HepG2 (cell line): ENCODE measurements around the gene EMID1. TPM values are rescaled to one million over a fixed set of nuclear protein-coding genes. Genes with fewer than 3 reads are reported as not detected.

Source experiments
- ATAC-seq: fragments of 200-7000 bp; cut with Tn5 transposase; 3 replicates; pipeline ENCODE4 v1.9.1; 2020; ENCODE audit warnings: mild to moderate bottlenecking, moderate library complexity
- BruUV-seq: library from RNA; stranded (reverse); fragments of 400-500 nt; replicated peaks from 2 replicates; lab custom pipeline; 2021; lab: Mats Ljungman, UMichigan
- CTCF ChIA-PET: fragments of 300-600 bp; formaldehyde crosslinking; extraction: SDS; loops from one replicate; lab custom pipeline; 2021; ENCODE audit warnings: low total read pairs, inconsistent platforms, low intra/inter-chr PET ratio; lab: Yijun Ruan, JAX
- POLR2A ChIA-PET: fragments of 350-600 bp; sonication (Branson Sonifier 250); formaldehyde crosslinking; loops from one replicate; lab custom pipeline; 2020; ENCODE audit warnings: antibody characterized with exemption, inconsistent platforms; lab: Yijun Ruan, JAX
- DNase-seq: peaks from one replicate; pipeline ENCODE4 v3.0.0-alpha.2; 2015; ENCODE audit warnings: low spot score
- FAIRE-seq: peaks from 3 replicates; lab custom pipeline; 2011; peaks lifted over from hg19 to GRCh38; lab: Jason Lieb, UNC
- H2AFZ ChIP-seq: one replicate; pipeline ENCODE4 v1.6.1; 2011; ENCODE audit warnings: low read length, inconsistent platforms
- H3K27ac ChIP-seq: fragments of 300-600 bp; 3 replicates; pipeline ENCODE4 v1.8.0; 2011; ENCODE audit warnings: mixed run types, mild to moderate bottlenecking, mixed read lengths, low read length, inconsistent platforms; ENCODE audit not compliant: insufficient read depth; ENCODE audit errors: extremely low read length
- H3K27me3 ChIP-seq, 2 experiments: fragments of 200-600 bp in 1 of 2; 2 replicates in 1 of 2; 3 replicates in 1 of 2; pipeline versions ENCODE4 v1.6.0 to v1.8.0; 2011; ENCODE audit warnings: low read length in 2 of 2, mild to moderate bottlenecking in 2 of 2, moderate library complexity in 2 of 2, inconsistent platforms in 1 of 2; ENCODE audit not compliant: insufficient read depth in 2 of 2, control insufficient read depth in 1 of 2
- H3K36me3 ChIP-seq, 2 experiments: fragments of 200-600 bp in 1 of 2; replicated peaks in 1 of 2; 2 replicates in 1 of 2; 3 replicates in 1 of 2; pipeline versions ENCODE4 v1.5.1 to v1.8.0; 2011; ENCODE audit warnings: low read length in 2 of 2, inconsistent platforms in 1 of 2; ENCODE audit not compliant: insufficient read depth in 2 of 2, control insufficient read depth in 1 of 2
- H3K4me1 ChIP-seq: 2 replicates; pipeline ENCODE4 v1.5.1; 2012; ENCODE audit warnings: low read length, inconsistent platforms; ENCODE audit not compliant: insufficient read depth
- H3K4me2 ChIP-seq: 2 replicates; pipeline ENCODE4 v1.6.0; 2011; ENCODE audit warnings: low read depth, low read length, inconsistent platforms
- H3K4me3 ChIP-seq, 3 experiments: fragments of 200-600 bp in 1 of 3; sonication (generic), shearing (Covaris generic) in 1 of 3; replicated peaks in 1 of 3; 2 replicates each; pipeline ENCODE4 v1.5.1; 2011 to 2016; ENCODE audit warnings: low read length in 3 of 3, inconsistent platforms in 2 of 3, low read depth in 2 of 3, mild to moderate bottlenecking in 2 of 3, control low read depth in 1 of 3, mixed read lengths in 1 of 3; ENCODE audit not compliant: insufficient read depth in 1 of 3
- H3K79me2 ChIP-seq: one replicate; pipeline ENCODE4 v1.6.1; 2011; ENCODE audit warnings: low read length, inconsistent platforms; ENCODE audit not compliant: insufficient read depth
- H3K9ac ChIP-seq: 2 replicates; pipeline ENCODE4 v1.6.0; 2011; ENCODE audit warnings: mild to moderate bottlenecking, low read depth, low read length, inconsistent platforms; ENCODE audit not compliant: insufficient read depth
- H3K9me3 ChIP-seq: 2 replicates; pipeline ENCODE4 v1.5.1; 2012; ENCODE audit warnings: mild to moderate bottlenecking, low read length
- H4K20me1 ChIP-seq: 2 replicates; pipeline ENCODE4 v1.6.0; 2011; ENCODE audit warnings: inconsistent platforms, mild to moderate bottlenecking, low read length, moderate library complexity; ENCODE audit not compliant: insufficient read depth
- DNMT1 ChIP-seq: sonication (generic); formaldehyde crosslinking; IDR thresholded peaks from 2 replicates; pipeline ENCODE4 v1.5.1; 2020; ENCODE audit warnings: mild to moderate bottlenecking, missing genetic modification reagents
- HNRNPK ChIP-seq: fragments of 200-400 bp; formaldehyde crosslinking; IDR thresholded peaks from 2 replicates; pipeline ENCODE4 v1.6.1; 2018; ENCODE audit warnings: low read length, low read depth, moderate library complexity, mild to moderate bottlenecking; ENCODE audit not compliant: poor library complexity, severe bottlenecking
- HOXD1 ChIP-seq: sonication (generic); formaldehyde crosslinking; IDR thresholded peaks from 2 replicates; pipeline ENCODE4 v1.5.0; 2020; ENCODE audit warnings: missing genetic modification reagents
- JUND ChIP-seq: sonication (generic); formaldehyde crosslinking; IDR thresholded peaks from 2 replicates; pipeline ENCODE4 v1.8.0; 2022; ENCODE audit warnings: mild to moderate bottlenecking, missing genetic modification reagents
- NCOA2 ChIP-seq: sonication (generic); formaldehyde crosslinking; IDR thresholded peaks from 2 replicates; pipeline ENCODE4 v1.8.0; 2022; ENCODE audit warnings: inconsistent platforms
- NCOA5 ChIP-seq: sonication (generic); formaldehyde crosslinking; IDR thresholded peaks from 2 replicates; pipeline ENCODE4 v1.4.0; 2020; ENCODE audit warnings: missing genetic modification reagents
- PHB2 ChIP-seq: fragments of 450-650 bp; IDR thresholded peaks from 2 replicates; pipeline ENCODE4 v1.6.1; 2018; ENCODE audit not compliant: partially characterized antibody
- RCOR2 ChIP-seq: IDR thresholded peaks from 2 replicates; pipeline ENCODE4 v1.6.1; 2016; ENCODE audit warnings: missing biosample characterization, missing genetic modification reagents
- SNRNP70 ChIP-seq: fragments of 200-400 bp; formaldehyde crosslinking; IDR thresholded peaks from 2 replicates; pipeline ENCODE4 v1.6.1; 2017; ENCODE audit warnings: mild to moderate bottlenecking, low read depth, low read length, moderate library complexity
- TGIF2 ChIP-seq: IDR thresholded peaks from 2 replicates; pipeline ENCODE4 v1.6.1; 2016; ENCODE audit warnings: control low read depth, missing compliant biosample characterization
- THAP11 ChIP-seq: IDR thresholded peaks from 2 replicates; pipeline ENCODE4 v1.6.1; 2016; ENCODE audit warnings: missing biosample characterization, missing genetic modification reagents
- XRCC5 ChIP-seq: fragments of 200-400 bp; formaldehyde crosslinking; optimal IDR thresholded peaks from 2 replicates; pipeline ENCODE3; 2017; ENCODE audit warnings: mild to moderate bottlenecking, low read length
- ZNF224 ChIP-seq: sonication (generic); formaldehyde crosslinking; IDR thresholded peaks from 2 replicates; pipeline ENCODE4 v1.5.0; 2020; ENCODE audit warnings: mild to moderate bottlenecking, missing genetic modification reagents
- ZNF234 ChIP-seq: sonication (generic); formaldehyde crosslinking; conservative IDR thresholded peaks from 2 replicates; pipeline ENCODE4 v1.5.1; 2020; ENCODE audit warnings: mild to moderate bottlenecking, missing genetic modification reagents
- ZNF564 ChIP-seq: sonication (generic); formaldehyde crosslinking; IDR thresholded peaks from 2 replicates; pipeline ENCODE4 v1.8.1; 2023; ENCODE audit warnings: mild to moderate bottlenecking, missing genetic modification reagents
- ZNF577 ChIP-seq: sonication (generic); formaldehyde crosslinking; IDR thresholded peaks from 2 replicates; pipeline ENCODE4 v1.4.0; 2020; ENCODE audit warnings: mild to moderate bottlenecking, low read depth, missing genetic modification reagents, borderline replicate concordance
- ZNF678 ChIP-seq: sonication (generic); formaldehyde crosslinking; IDR thresholded peaks from 2 replicates; pipeline ENCODE4 v1.4.0; 2020; ENCODE audit warnings: mild to moderate bottlenecking, missing genetic modification reagents
- ZNF775 ChIP-seq: sonication (generic); formaldehyde crosslinking; IDR thresholded peaks from 2 replicates; pipeline ENCODE4 v1.4.0; 2020; ENCODE audit warnings: missing genetic modification reagents, mild to moderate bottlenecking, moderate library complexity, borderline replicate concordance
- ZNF780A ChIP-seq: sonication (generic); formaldehyde crosslinking; IDR thresholded peaks from 2 replicates; pipeline ENCODE4 v1.8.0; 2022; ENCODE audit warnings: mild to moderate bottlenecking, missing genetic modification reagents, moderate library complexity
- WGBS: methylation state at CpG from one replicate; pipeline ENCODE4 v1.1.6; 2017; ENCODE audit warnings: low lambda C conversion rate; 5-methylcytosine and 5-hydroxymethylcytosine counted together
- in situ Hi-C: cut with HindIII; loops from 2 replicates; pipeline ENCODE4 v1.10.0; 2017; ENCODE audit warnings: low pct_unique_long_range_greater_than_20kb; ENCODE audit not compliant: extremely low pct_ligation_motif_present
- intact Hi-C: fragments of 100-400 bp; cut with micrococcal nuclease; formaldehyde crosslinking; loops from one replicate; pipeline ENCODE4 v1.10.0; 2022; ENCODE audit not compliant: unreplicated experiment
- polyA plus RNA-seq, 8 experiments: library from polyadenylated mRNA; depleted of rRNA in 3 of 8; stranded (reverse) in 7 of 8; unstranded in 1 of 8; fragments of >200 nt; fragmentation: Illumina TruSeq in 4 of 8; extraction: Trizol in 4 of 8; gene quantifications; 2 replicates each; pipeline versions ENCODE4 v1.2.1 to v1.2.3, GENCODE V29; 2011 to 2016; ENCODE audit warnings: low read depth in 4 of 8, missing spikeins in 1 of 8, mixed read lengths in 1 of 8; ENCODE audit not compliant: insufficient read depth in 1 of 8
- total RNA-seq, 5 experiments: library from RNA; depleted of rRNA; stranded (reverse); fragments of >200 nt; fragmentation: Illumina TruSeq; extraction: Trizol; gene quantifications; 2 replicates each; pipeline ENCODE4 v1.2.3, GENCODE V29; 2016; ENCODE audit warnings: low read depth in 1 of 5
- TF ChIP-seq, protein P1 (sequence below): sonication (generic); formaldehyde crosslinking; IDR thresholded peaks from 2 replicates; pipeline ENCODE4 v1.4.0; 2020; ENCODE audit warnings: low read depth, mild to moderate bottlenecking, missing genetic modification reagents

EMID1 gene
- total and polyA plus RNA-seq, 2 of the 13 experiments (the other 11 are each of a cell fraction or from before 2014, with no cell fraction given) = 0.45 to 0.82 TPM

DNA sequence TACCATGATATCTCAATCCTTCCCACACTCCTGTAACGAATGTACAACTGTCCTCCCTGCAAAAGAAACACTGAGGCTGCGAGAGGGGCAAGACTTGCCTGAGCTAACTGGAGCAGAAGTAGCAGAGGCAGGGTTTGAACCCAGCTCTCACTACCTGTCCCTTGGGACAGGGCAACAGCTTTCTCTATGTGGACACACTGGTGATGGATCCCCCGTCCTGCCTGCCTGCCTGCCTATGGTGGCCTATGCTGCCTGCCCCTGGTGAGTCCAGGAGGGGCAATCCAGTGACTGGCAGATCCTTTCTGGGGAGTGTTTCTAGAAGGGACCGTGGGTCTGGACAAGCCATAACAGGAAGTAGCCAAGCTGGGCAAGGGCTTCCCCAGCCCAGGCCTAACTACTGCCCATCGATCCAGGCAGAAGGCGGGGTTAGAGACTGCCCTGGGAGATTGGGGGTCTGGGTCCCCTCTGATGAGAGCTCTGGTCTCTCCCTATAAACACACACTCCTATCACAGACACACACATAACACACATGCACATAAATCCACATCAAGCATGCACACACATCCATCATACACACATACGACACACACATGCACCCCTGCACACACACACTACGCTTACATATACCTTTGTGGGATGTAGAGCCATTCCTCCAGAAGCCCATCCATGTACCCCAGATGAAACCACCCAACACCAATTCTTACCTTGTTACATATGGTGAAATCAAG is 1.1 kb upstream of the EMID1 start:
- Histone ChIP-seq H3K27me3 (peaks cover 7 to 44% of the 10 kb centered on the region in 2 experiments), H4K20me1 (no peaks in the 10 kb centered on the region), H3K4me2 (no peak overlapping the region), H3K36me3 (no peaks in the 10 kb centered on the region), H3K9ac (no peak overlapping the region), H3K79me2 (no peaks in the 10 kb centered on the region), H3K9me3 (no peaks in the 10 kb centered on the region), H3K4me1 (peaks cover 49% of the 10 kb centered on the region), H3K4me3 (no peak overlapping the region), H2AFZ (no peak overlapping the region), H3K27ac (no peak overlapping the region)
- ChIA-PET POLR2A (interaction anchor here (1.5 kb wide), 1 partner anchor 41 kb away, joined by 4 read pairs; no protein-coding TSS in a partner anchor), CTCF (interaction anchor here (2.7 kb wide), 1 partner anchor 41 kb away, joined by 11 read pairs; no protein-coding TSS in a partner anchor)
- DNase-seq (no peak), ATAC-seq (peak; percentile 4; the same call in 1 of the 3 replicates), FAIRE-seq (no peak)
- TF ChIP-seq ZNF780A (CRISPR knock-in tag) (no peak), ZNF234 (CRISPR knock-in tag) (no peak), XRCC5 (no peak), ZNF678 (CRISPR knock-in tag) (no peak), PHB2 (no peak), ZNF775 (CRISPR knock-in tag) (no peak), NCOA2 (CRISPR knock-in tag) (no peak), TGIF2 (CRISPR knock-in tag) (no peak), JUND (CRISPR knock-in tag) (no peak), ZNF564 (CRISPR knock-in tag) (no peak), NCOA5 (no peak), HOXD1 (CRISPR knock-in tag) (no peak), THAP11 (no peak), ZNF224 (CRISPR knock-in tag) (no peak), HNRNPK (no peak), ZNF577 (CRISPR knock-in tag) (no peak), RCOR2 (CRISPR knock-in tag) (no peak), SNRNP70 (no peak), DNMT1 (CRISPR knock-in tag) (no peak)
- TF ChIP-seq, protein P1, sequence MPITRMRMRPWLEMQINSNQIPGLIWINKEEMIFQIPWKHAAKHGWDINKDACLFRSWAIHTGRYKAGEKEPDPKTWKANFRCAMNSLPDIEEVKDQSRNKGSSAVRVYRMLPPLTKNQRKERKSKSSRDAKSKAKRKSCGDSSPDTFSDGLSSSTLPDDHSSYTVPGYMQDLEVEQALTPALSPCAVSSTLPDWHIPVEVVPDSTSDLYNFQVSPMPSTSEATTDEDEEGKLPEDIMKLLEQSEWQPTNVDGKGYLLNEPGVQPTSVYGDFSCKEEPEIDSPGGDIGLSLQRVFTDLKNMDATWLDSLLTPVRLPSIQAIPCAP (CRISPR knock-in tag) = no peak
- 67% methylated on average over 5 of the region's 8 CpGs for WGBS
- no TSS peak for BruUV-seq
- in situ Hi-C loops = loop anchor here (5.0 kb wide), 1 partner anchor 43 kb away; no protein-coding TSS in a partner anchor
- intact Hi-C loops = no loop called here
